Fibroblast of villous mesenchyme (primary cell): ENCODE results near the gene DLK1. TPM values are rescaled to one million over a fixed set of nuclear protein-coding genes. Genes with fewer than 3 reads are reported as not detected.
A peak's percentile ranks its signal among the peaks of the same experiment; 100 is the strongest.

ENCODE experiments used
- DNase-seq: peaks from one replicate; pipeline ENCODE4 v3.0.0-alpha.2; 2010; ENCODE audit warnings: low read depth
- H3K4me3 ChIP-seq: 2 replicates; pipeline ENCODE4 v1.5.1; 2011; ENCODE audit warnings: low read depth, mild to moderate bottlenecking, low read length
- CTCF ChIP-seq: IDR thresholded peaks from 2 replicates; pipeline ENCODE4 v1.5.1; 2012; ENCODE audit warnings: low read depth, mild to moderate bottlenecking, low read length; ENCODE audit not compliant: insufficient read depth
- total RNA-seq: library from RNA; depleted of rRNA; stranded (reverse); fragments of >200 nt; gene quantifications from 2 replicates; pipeline ENCODE4 v1.2.3, GENCODE V29; 2012

The DLK1 gene
- total RNA-seq, 1 donor: not detected

GRCh38 chr14:100767788-100768536 lies 41.3 kb downstream of the DLK1 start:
- DNase-seq: no peak
- H3K4me3 ChIP-seq: no peak overlapping the region
- no peak for TF ChIP-seq CTCF

- no peak for DNase-seq
- TF ChIP-seq CTCF: no peak
- no peak overlapping the region for H3K4me3 ChIP-seq
Observed at GRCh38 chr14:100769035-100769939, 42.6 kb downstream of the DLK1 start.

GRCh38 chr14:100770046-100770445 lies 43.4 kb downstream of the DLK1 start:
- no peak overlapping the region for H3K4me3 ChIP-seq
- DNase-seq: no peak
- no peak for TF ChIP-seq CTCF

GRCh38 chr14:100770605-100771120 lies 44.0 kb downstream of the DLK1 start:
- TF ChIP-seq CTCF: no peak
- DNase-seq: no peak
- H3K4me3 ChIP-seq: no peak overlapping the region

- no peak for TF ChIP-seq CTCF
- DNase-seq: peak; percentile 79
- H3K4me3 ChIP-seq: no peak overlapping the region
Observed at GRCh38 chr14:100771121-100771800, 44.6 kb downstream of the DLK1 start.

GRCh38 chr14:100772607-100773165 lies 46.0 kb downstream of the DLK1 start:
- no peak overlapping the region for H3K4me3 ChIP-seq
- no peak for TF ChIP-seq CTCF
- no peak for DNase-seq
